PC-3 (cell line): ENCODE measurements around the gene MXD3.

Experiments used
- EZH2 ChIP-seq: fragments of 300-600 bp; sonication (generic); IDR thresholded peaks from one replicate; pipeline ENCODE4 v1.6.1; 2017; ENCODE audit warnings: antibody characterized with exemption, mild to moderate bottlenecking, low read length; ENCODE audit not compliant: unreplicated experiment
- TF ChIP-seq, protein P1 (sequence below): fragments of 300-600 bp; sonication (generic); conservative IDR thresholded peaks from 2 replicates; pipeline ENCODE4 v1.5.1; 2017; ENCODE audit warnings: antibody characterized with exemption, low read depth, mild to moderate bottlenecking, low read length

- TF ChIP-seq, protein P1, sequence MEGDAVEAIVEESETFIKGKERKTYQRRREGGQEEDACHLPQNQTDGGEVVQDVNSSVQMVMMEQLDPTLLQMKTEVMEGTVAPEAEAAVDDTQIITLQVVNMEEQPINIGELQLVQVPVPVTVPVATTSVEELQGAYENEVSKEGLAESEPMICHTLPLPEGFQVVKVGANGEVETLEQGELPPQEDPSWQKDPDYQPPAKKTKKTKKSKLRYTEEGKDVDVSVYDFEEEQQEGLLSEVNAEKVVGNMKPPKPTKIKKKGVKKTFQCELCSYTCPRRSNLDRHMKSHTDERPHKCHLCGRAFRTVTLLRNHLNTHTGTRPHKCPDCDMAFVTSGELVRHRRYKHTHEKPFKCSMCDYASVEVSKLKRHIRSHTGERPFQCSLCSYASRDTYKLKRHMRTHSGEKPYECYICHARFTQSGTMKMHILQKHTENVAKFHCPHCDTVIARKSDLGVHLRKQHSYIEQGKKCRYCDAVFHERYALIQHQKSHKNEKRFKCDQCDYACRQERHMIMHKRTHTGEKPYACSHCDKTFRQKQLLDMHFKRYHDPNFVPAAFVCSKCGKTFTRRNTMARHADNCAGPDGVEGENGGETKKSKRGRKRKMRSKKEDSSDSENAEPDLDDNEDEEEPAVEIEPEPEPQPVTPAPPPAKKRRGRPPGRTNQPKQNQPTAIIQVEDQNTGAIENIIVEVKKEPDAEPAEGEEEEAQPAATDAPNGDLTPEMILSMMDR, result no peak
- no peak for TF ChIP-seq EZH2
These were observed 39.2 kb upstream of the MXD3 start for GRCh38 chr5:177350776-177351391.
